T-helper 2 cell (primary cell): ENCODE data around the gene PPP2R5C.

Experiments
- DNase-seq, 5 experiments: peaks; one replicate each; pipeline versions ENCODE4 v3.0.0 to v3.0.0-alpha.2; 2012 to 2022

PPP2R5C gene

GRCh38 chr14:101755591-101756324 lies 5.8 kb upstream of the PPP2R5C start:
- DNase-seq, result no peak

- DNase-seq, result no peak
Observed at GRCh38 chr14:101757064-101757838, 4.3 kb upstream of the PPP2R5C start.

GRCh38 chr14:101757839-101758211 lies 3.7 kb upstream of the PPP2R5C start:
- no peak for DNase-seq

- no peak for DNase-seq
Observed at GRCh38 chr14:101758913-101759593, 2.5 kb upstream of the PPP2R5C start.

GRCh38 chr14:101760138-101761011 lies 1.1 kb upstream of the PPP2R5C start:
- DNase-seq, result peak; percentile 90 to 96 (median 95)

- peak in 4 of 5 experiments; percentile 16 to 63 (median 36) for DNase-seq
Observed at GRCh38 chr14:101761881-101762529, 496 bp downstream of the PPP2R5C start.

- DNase-seq, result no peak
Observed at GRCh38 chr14:101762530-101763101, 1.1 kb downstream of the PPP2R5C start.

GRCh38 chr14:101763941-101764709 lies 2.6 kb downstream of the PPP2R5C start:
- no peak for DNase-seq

- no peak for DNase-seq
Observed at GRCh38 chr14:101767618-101768362, 6.3 kb downstream of the PPP2R5C start.

- no peak for DNase-seq
Observed at GRCh38 chr14:101770183-101770582, 8.7 kb downstream of the PPP2R5C start.

- no peak for DNase-seq
Observed at GRCh38 chr14:101772770-101773169, 11.3 kb downstream of the PPP2R5C start.

- DNase-seq, result no peak
Observed at GRCh38 chr14:101773378-101773777, 11.9 kb downstream of the PPP2R5C start.

GRCh38 chr14:101774006-101774795 lies 12.7 kb downstream of the PPP2R5C start:
- DNase-seq, result no peak

GRCh38 chr14:101774814-101775213 lies 13.3 kb downstream of the PPP2R5C start:
- no peak for DNase-seq

GRCh38 chr14:101775826-101776225 lies 14.3 kb downstream of the PPP2R5C start:
- DNase-seq, result no peak

GRCh38 chr14:101776344-101776743 lies 14.8 kb downstream of the PPP2R5C start:
- no peak for DNase-seq

- DNase-seq, result no peak
Observed at GRCh38 chr14:101780390-101780789, 18.9 kb downstream of the PPP2R5C start.

- no peak for DNase-seq
Observed at GRCh38 chr14:101780887-101781239, 19.4 kb downstream of the PPP2R5C start.
